ENCODE measurements around the gene MNAT1. TPM values are rescaled to one million over a fixed set of nuclear protein-coding genes. Genes with fewer than 3 reads are reported as not detected.

The MNAT1 gene
- total RNA-seq, 1 donor from 2014 or later, result 40.4 TPM

- H3K9me3 Mint-ChIP-seq, result peaks cover 3% of the 10 kb centered on the region
- TF ChIP-seq CTCF (IDR thresholded peaks at IDR 0.05; ENCODE audit: unreplicated experiment), result no peak
- peaks cover 22% of the 10 kb centered on the region for H3K36me3 Mint-ChIP-seq
- peaks cover 6% of the 10 kb centered on the region for H3K4me1 Mint-ChIP-seq
- no peak overlapping the region for H3K27ac Mint-ChIP-seq
- no peak for DNase-seq (ENCODE audit: low spot score in 2 of 2, unreplicated experiment in 2 of 2)
- no peaks in the 10 kb centered on the region for H3K27me3 Mint-ChIP-seq (ENCODE audit: low read depth)
- H3K4me3 Mint-ChIP-seq, result no peak overlapping the region
Observed at GRCh38 chr14:60968671-60969070, 234.1 kb downstream of the MNAT1 start.

GRCh38 chr14:60970146-60970545 lies 235.6 kb downstream of the MNAT1 start:
- Mint-ChIP-seq H3K4me3 (no peak overlapping the region), H3K27me3 (ENCODE audit: low read depth) (no peaks in the 10 kb centered on the region), H3K36me3 (peaks cover 27% of the 10 kb centered on the region), H3K27ac (no peak overlapping the region), H3K4me1 (peaks cover 2% of the 10 kb centered on the region), H3K9me3 (peaks cover 3% of the 10 kb centered on the region)
- DNase-seq (ENCODE audit: low spot score in 2 of 2, unreplicated experiment in 2 of 2), result no peak
- TF ChIP-seq CTCF (IDR thresholded peaks at IDR 0.05; ENCODE audit: unreplicated experiment), result no peak

- DNase-seq (ENCODE audit: low spot score in 2 of 2, unreplicated experiment in 2 of 2), result no peak
- Mint-ChIP-seq H3K9me3 (peaks cover 3% of the 10 kb centered on the region), H3K36me3 (peaks cover 27% of the 10 kb centered on the region), H3K4me3 (no peak overlapping the region), H3K4me1 (peaks cover 2% of the 10 kb centered on the region), H3K27ac (no peak overlapping the region), H3K27me3 (ENCODE audit: low read depth) (no peaks in the 10 kb centered on the region)
- no peak for TF ChIP-seq CTCF (IDR thresholded peaks at IDR 0.05; ENCODE audit: unreplicated experiment)
Observed at GRCh38 chr14:60971271-60971670, 236.7 kb downstream of the MNAT1 start.

GRCh38 chr14:60972295-60972694 lies 237.7 kb downstream of the MNAT1 start:
- H3K4me1 Mint-ChIP-seq, result peaks cover 3% of the 10 kb centered on the region
- no peak for TF ChIP-seq CTCF (IDR thresholded peaks at IDR 0.05; ENCODE audit: unreplicated experiment)
- H3K27me3 Mint-ChIP-seq (ENCODE audit: low read depth), result no peaks in the 10 kb centered on the region
- H3K27ac Mint-ChIP-seq, result no peak overlapping the region
- H3K36me3 Mint-ChIP-seq, result peaks cover 32% of the 10 kb centered on the region
- H3K4me3 Mint-ChIP-seq, result no peak overlapping the region
- H3K9me3 Mint-ChIP-seq, result peaks cover 3% of the 10 kb centered on the region
- DNase-seq (ENCODE audit: low spot score in 2 of 2, unreplicated experiment in 2 of 2), result no peak

- TF ChIP-seq CTCF (IDR thresholded peaks at IDR 0.05; ENCODE audit: unreplicated experiment), result no peak
- DNase-seq (ENCODE audit: low spot score in 2 of 2, unreplicated experiment in 2 of 2), result no peak
- Mint-ChIP-seq H3K27me3 (ENCODE audit: low read depth) (no peaks in the 10 kb centered on the region), H3K4me1 (peaks cover 7% of the 10 kb centered on the region), H3K27ac (no peak overlapping the region), H3K36me3 (peaks cover 36% of the 10 kb centered on the region), H3K9me3 (peaks cover 3% of the 10 kb centered on the region), H3K4me3 (no peak overlapping the region)
Observed at GRCh38 chr14:60973070-60973469, 238.5 kb downstream of the MNAT1 start.

- Mint-ChIP-seq H3K27ac (no peak overlapping the region), H3K27me3 (ENCODE audit: low read depth) (no peaks in the 10 kb centered on the region)
Observed at GRCh38 chr14:60974090-60974651, 239.6 kb downstream of the MNAT1 start.

More at GRCh38 chr14:60974090-60974651, 239.6 kb downstream of the MNAT1 start:
- no peak for TF ChIP-seq CTCF (IDR thresholded peaks at IDR 0.05; ENCODE audit: unreplicated experiment)
- peaks cover 36% of the 10 kb centered on the region for H3K36me3 Mint-ChIP-seq
- H3K4me3 Mint-ChIP-seq, result no peak overlapping the region
- H3K9me3 Mint-ChIP-seq, result peaks cover 3% of the 10 kb centered on the region
- H3K4me1 Mint-ChIP-seq, result peaks cover 12% of the 10 kb centered on the region
- DNase-seq (ENCODE audit: low spot score in 2 of 2, unreplicated experiment in 2 of 2), result no peak

All from mesothelial cell of epicardium (in vitro differentiated cells).